ENCODE measurements around the gene LIMS2. TPM values are rescaled to one million over a fixed set of nuclear protein-coding genes. Genes with fewer than 3 reads are reported as not detected.
A peak's percentile ranks its signal among the peaks of the same experiment; 100 is the strongest.

The LIMS2 gene, protein sequence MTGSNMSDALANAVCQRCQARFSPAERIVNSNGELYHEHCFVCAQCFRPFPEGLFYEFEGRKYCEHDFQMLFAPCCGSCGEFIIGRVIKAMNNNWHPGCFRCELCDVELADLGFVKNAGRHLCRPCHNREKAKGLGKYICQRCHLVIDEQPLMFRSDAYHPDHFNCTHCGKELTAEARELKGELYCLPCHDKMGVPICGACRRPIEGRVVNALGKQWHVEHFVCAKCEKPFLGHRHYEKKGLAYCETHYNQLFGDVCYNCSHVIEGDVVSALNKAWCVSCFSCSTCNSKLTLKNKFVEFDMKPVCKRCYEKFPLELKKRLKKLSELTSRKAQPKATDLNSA
- polyA plus RNA-seq (2013, experiment 1 of 2; ENCODE audit: insufficient read length), result 44.5 TPM
- polyA plus RNA-seq (2013, experiment 2 of 2; ENCODE audit: insufficient read length), result 44.0 TPM

DNA sequence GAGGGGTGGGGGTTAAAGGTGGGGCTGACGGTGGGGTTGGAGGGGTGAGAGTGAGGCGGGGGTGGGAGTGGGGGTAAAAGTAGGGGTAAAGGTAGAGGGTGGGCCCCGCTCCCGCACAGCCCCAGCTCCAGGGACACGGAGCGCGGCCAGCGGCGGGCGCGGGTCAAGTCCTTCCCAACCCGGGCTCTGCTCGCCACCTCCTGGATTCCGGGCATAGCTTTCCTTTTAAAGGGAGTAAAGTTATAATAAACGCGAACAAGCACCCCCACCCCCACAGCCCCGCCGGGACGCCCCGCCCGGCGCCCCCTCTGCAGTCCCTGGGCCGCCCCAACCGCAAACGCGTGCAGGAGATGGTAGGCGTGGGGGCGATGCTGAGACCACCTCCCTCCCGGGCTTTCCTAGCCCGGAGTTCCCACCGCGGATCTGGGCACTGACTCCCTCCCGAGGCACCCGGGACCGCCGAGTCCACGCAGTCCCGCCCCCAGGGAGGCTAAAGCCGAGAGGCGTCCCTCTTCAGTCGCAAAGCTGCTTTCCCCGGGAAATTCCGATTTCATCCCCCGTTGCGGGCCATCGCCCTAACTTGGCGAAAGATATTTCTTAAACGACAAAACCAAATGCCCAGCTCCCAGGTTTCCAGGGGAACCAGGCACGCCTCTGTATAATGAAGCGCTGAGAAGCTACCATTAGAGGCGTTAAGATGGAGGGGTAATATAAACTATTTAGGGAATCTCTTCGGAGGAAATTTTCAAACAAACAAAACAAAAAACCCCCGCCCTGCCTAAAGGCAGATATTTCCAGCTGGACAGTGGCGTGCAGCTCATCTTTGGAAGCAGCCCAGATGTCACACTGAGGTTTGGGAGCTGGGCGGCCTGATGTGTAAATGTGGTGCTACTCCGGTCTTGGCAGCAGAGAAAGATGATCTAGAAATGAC is at the start of gene LIMS2:
Gene LIMS2, minus strand, starts transcription at position 200 of the 931 bp plus-strand sequence. CDS start 506 bp downstream, outside the sequence.
- DNase-seq, result peak; percentile 42

DNA sequence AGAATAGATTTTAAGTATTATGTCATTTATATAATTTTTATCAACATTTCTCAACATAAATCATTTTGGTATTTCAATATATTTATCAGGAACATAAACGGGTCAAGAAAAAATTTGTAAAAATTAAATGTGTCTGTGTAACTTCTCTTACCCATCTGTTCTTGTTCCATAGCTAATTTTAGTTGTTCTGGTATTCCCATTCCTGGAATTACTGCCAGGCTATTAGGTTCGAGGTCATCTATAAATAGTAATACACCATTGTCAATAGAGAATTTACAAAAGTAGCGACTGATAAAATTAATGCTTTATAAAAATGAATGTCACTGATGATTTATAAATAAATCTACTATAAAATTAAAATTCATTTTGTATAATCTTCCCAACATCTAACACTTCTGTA is 47.5 kb upstream of the LIMS2 start:
- no peak for DNase-seq

DNA sequence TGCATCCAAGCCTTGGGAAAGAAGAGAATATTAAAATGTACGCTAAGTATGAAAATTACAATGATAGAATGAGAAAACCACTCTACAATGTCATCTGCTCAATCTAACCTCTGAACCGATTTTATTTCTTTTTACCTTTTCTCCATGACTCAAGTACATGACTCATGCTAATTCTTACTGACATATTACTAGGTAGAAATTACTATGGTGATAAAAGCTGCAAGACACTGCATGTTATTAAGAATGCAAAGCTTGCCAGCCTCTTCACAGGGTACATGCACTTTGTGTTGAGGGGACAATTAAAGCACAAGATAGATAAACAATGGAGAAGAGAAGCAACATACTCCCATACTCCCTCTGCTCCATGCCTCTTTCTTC is 46.6 kb upstream of the LIMS2 start:
- DNase-seq, result no peak

DNA sequence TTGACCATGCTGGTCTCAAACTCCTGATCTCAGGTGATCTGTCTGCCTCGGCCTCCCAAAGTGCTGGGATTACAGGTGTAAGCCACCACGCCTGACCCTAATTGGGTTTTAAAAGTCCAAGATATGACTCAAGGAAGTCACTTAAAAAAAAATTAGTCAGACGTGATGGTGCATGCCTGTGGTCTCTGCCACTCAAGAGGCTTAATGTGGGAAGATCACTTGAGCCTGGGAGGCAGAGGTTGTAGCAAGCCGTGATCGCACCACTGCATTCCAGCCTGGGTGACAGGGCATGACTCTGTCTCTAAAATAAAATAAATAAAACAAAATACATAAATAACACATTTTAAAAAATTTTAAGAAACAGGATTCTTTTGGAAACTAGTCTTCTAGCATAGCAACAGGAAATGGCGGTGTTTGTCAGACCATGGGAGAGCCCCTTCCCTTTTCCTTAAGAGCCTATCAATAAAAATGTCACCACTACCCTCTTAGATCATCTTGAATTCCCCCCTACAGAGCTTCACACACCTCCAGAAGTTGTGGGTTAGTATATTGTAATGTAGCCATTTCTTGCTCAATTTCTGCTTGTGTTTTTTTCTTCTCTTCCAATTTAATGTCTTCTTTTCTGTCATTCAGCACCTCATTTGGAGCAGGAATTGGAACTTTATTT is 46.1 kb upstream of the LIMS2 start:
- peak; percentile 19 for DNase-seq

DNA sequence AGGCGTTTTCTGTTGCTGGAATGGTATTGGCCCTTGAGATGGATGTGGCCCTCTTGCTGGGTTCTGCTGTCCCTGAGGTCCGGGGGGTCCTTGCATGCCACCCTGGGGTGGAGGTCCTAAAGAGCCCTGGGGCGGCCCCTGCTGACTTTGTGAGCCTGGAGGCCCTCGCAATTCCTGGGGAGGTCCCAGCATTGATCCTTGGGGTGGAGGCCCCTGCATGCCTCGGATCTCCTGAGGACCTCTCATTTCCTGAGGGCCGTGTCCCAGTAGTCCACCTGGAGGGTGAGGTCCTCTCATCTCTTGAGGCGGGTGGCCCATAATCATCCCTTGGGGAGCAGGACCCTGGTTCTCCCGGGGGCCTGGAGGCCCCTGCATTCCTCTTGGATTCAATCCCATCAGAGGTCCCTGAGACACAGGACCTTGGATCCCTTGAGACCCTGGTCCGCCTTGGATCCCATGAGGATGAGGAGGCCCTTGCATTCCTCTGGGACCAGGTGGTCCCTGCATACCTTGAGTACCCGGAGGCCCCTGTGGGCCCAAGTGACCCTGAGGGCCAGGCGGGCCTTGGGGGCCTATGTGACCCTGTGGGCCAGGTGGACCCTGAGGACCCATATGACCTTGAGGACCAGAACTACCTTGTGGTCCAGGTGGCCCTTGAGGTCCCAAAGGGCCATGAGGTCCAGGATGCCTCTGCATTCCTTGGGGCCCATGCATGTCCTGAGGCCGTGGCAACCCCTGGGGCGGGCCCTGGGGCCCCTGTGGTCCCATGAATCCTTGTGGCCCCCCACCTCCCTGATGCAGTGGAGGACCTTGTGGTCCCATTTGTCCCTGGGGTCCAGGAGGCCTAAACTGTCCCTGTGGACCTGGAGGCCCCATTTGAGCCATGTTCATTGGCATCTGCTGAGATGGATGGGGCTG is 44.2 kb upstream of the LIMS2 start:
- DNase-seq, result no peak

DNA sequence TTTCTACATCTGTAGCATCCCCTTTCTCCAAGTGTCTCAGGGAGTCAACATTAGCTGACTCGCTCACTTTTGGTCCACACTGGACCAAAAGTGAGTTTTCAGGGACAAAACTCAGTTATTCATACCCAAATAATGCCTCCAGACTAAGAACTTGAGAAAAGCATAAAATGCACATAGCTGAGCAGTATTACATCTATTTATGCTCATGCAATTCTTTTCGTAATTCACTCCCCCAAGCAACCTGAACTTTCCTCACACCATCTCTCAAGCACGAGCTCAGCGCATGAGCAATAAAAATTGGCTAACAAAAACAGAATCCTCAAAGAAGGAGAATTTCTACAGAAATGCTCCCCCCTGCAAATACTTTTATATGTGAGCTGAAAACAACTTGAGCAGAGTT is 42.9 kb upstream of the LIMS2 start:
- DNase-seq, result no peak

DNA sequence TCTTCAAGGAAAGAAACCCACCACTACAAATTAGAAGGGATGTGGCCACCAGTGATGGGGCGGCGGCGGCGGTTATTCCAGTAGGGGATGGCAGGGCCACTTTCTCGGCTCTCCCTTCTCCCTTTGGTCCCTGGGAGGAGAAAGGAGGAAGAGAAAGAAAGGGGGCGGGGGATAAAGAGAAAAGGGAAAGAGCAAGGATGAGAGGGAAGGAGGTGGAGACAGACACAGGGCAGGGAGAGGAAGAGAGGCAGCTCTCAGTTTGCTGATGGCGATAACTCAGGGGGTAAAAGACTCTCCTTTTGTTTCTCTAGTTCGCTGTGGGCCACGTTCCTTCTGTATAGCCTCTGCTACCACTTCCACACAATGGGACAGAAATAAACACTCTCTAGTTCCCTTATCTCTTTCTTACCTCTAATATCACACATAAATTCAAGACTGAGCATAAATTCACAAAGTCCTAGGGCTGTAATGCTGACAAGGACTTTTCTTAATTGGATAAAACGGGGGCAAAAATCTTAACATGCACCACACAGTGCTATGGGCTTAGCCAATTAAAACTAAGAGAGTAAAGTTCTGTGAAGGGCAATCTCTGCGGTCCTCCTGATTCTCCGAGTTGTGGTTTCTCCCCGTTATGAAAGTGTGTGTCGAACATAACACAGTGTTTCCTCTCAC is 40.6 kb upstream of the LIMS2 start:
- no peak for DNase-seq

DNA sequence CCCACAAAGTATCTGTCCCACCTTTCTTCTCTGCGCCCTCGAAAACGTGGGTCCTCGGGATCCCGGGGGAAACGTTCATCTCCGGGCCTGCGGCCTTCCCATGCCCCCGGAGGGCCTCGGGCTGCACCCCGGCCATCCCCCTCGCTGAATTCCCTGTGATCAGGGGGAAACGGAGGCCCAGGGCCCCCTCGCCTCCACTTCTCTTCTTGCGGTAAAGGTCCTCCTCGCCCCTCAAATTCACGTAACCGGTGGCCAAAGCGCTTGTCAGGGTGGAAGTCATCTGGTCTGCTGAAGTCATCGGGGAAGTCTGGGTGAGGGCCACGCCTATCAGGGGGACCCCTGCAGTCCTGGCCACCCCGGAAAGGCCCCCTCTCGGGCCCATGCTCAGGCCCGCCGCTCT is 38.2 kb upstream of the LIMS2 start:
- DNase-seq, result no peak

DNA sequence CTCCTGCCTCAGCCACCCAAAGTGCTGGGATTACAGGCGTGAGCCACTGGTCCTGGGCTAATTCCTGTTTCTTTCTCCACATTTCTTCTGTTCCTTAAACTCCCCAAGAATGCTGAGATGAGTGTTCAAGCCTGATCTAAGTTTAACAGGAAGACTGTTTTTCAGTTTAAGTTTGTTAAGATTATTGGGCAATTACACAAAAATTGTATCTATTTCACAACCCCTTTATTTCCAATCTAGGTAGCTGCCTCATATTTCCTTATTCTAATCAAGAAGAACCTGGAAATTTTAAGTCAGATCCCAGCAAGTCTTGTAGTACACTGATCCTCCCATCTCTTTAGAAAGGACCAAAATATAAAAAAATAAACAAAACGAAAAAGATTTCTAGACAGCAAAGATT is 37.7 kb upstream of the LIMS2 start:
- DNase-seq, result no peak

DNA sequence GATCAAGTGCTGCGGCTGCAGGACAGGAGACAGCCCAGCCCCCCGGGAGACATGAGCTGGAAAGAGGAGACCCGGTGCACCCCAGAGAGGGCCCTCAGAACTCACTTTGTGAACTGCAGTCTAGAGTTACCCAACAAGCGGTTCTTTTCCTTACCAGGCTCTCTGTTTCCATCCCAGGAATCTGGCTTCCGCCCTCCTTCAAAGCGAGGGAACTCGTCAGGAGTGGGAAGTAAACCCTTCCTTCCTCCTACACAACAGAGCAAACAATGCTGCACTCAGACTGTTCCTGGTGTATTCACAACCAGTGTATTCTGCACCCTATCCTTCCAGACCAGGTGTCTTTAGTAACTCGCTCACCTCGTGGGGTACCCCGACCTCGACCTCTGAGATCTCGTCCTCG is 34.0 kb upstream of the LIMS2 start:
- DNase-seq, result no peak

DNA sequence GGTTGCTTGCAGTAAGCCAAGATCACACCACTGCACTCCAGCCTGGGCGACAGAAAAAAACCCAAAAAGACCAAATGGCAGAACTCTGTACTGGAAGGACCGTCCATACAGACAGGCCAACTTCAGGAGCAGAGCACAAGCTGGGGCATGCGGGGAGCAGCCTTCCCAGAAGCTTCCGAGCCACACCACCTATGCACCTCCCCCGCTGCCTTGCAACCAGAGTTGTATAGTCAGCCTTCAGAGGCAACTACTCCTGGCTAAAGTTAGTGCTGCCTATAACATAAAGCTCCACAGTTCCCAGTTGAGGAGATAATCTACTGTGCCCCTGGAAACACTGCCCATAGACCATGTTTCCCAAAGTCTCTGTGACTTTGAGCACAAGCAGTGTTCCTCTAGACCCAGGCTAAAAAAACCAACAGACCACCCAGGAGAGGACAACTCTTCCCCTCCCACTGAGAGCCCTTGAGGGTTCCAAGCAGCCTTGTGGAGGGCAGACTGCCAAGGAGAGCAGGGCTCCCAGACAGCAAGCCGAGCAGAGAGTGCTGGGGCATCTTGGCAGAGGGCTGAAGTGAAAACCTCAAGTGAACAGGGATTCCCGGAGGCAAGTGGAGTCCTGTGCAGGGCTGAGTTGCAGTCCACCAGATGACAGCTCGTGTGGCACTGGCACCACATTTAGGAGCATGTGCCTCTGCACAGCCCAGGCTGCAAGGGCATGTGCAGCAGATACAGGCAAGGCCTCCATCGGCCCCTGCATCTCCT is 32.7 kb upstream of the LIMS2 start:
- no peak for DNase-seq

DNA sequence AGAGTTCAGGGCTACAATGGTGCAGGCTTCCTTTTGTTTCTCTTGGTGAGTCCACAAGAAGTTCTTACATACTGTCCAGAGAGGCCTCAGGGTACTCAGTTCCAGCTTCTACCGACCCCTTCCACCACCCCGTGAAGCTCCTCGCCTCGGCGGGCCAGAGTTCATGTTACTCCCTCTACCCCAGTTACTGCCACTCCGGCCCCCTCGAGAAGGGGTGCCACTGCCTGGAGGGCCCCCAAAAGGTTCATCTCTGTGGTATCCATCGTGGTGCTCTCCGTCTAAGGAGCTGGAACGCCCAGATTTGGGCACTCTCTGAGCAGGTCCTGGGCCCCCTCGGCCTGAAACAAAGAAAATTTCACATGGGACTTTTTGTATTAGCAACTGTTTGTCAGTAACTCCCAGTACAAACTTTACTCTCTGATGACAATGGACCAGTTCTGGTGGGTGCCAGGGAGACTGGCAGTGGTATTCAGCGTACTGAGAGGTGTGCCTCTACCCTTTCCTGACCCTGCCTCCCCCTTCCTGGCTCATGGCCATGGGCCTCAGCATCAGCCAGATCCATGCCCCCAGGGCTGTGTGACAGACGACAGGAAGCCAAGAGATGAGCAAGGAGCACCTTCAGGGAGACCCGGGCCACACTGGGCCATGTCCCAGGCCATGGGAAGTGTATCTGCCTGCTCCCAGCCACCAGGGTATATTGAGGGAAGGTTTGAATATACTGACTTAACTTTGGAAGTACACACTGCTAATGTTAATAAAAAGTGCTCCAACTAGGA is 31.1 kb upstream of the LIMS2 start:
- no peak for DNase-seq

DNA sequence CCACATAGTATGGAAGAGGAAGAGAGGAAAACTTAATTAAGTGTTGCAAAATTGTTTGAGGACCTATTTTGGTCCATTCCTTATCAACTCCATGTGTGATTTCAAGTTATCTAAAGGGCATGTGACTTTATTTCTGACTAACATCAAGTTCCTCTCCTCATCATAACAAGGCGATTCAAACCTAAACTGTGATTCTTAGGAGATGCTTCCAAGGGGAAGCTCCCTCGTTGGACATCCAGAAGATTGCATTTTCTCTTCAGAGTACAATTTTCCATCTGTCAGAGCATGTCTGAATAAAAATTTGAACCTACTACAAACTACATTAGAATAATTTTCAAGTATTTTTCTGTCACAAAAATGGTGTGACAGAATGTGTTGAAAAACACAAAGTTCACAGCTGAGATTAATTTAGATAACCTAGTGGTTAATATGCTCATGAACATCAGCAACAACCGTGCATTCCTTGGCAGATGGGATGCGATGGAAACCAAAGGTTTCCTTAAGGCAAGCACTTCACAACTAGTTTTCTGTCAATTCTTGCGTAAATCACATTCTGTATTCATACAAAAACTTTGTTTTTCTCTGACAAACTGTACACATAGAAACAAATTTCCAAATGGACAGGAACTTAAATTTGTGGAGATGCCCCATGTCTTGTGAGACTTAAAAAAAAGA is 30.2 kb upstream of the LIMS2 start:
- DNase-seq, result no peak

DNA sequence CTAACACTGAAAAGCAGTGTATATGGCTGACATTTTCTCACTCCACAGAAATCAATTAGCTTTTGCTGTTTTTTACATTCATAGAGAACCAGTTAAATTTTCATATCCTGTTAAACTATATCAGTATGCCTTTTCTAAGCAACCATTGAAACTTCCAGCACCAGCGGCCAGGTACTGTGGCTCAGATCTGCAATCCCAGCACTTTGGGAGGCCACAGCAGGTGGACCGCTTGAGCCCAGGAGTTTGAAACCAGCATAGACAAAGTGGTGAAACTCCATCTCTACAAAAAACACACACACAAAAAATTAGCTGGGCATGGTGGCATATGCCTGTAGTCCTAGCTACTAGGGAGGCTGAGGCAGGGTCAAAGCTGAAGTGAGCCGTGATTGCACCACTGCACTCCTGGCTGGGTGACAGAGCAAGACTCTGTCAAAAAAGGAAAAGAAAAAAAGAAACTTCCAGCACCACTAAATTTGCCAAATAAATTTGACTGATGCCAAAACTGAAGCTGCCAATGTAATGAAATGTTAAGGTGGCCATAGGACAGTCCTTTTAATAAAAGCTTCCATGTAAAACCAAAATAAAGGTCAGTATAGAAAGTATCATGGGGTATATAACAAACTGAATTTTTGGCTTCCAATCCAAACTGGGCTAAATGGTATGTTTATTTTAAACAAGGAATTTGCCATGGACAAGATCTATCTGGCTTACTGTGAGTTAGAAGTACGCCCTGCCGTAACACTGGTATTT is 29.5 kb upstream of the LIMS2 start:
- DNase-seq, result peak; percentile 17

DNA sequence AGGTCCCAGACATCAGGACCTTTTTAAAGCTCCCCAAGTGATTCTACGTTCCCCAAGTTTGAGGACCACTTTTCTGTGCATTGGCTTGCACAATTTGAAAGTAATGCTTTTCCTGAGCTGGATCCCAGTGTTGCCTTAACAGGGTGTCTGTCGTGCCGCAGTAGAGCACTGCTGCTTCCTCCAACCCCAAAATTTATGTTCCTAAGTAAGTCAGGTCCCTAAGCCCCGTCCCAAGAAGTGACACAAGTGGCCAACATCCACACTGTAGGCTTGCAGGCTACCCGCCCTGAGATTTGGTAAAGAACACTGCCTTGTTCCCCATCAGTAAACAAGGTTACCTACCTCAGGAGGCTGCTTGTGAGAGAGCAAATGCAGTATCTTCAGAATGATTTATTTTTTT is 28.0 kb upstream of the LIMS2 start:
- DNase-seq, result no peak

DNA sequence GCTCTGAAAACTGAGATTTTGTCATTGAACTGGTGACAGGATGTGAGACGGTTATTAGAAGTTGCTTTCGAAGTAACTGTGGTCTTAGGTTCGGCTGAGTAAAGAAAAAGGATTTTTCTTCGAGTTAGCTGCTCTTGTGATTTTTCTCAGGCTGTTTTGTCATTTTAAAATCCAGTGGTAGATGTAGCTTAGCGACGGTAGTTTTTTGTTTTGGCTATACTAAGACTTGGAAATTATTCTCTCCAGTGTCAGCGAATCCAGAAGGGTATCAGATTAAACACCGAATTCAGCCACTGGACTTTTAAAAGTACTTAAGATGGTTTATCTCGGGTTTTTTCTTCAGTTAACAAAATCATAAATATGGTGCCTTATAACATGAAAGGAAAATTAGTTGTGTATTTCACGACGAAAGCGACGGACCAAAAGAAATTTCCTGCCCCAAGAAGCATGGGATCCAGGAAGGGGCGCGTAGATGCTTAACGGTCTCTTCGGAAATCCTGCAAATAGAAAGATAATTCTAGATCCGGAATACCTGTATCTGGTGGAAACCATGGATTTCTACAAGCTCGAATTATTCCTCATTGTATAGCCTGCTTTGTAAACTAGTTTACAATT is 27.2 kb upstream of the LIMS2 start:
- DNase-seq, result no peak

DNA sequence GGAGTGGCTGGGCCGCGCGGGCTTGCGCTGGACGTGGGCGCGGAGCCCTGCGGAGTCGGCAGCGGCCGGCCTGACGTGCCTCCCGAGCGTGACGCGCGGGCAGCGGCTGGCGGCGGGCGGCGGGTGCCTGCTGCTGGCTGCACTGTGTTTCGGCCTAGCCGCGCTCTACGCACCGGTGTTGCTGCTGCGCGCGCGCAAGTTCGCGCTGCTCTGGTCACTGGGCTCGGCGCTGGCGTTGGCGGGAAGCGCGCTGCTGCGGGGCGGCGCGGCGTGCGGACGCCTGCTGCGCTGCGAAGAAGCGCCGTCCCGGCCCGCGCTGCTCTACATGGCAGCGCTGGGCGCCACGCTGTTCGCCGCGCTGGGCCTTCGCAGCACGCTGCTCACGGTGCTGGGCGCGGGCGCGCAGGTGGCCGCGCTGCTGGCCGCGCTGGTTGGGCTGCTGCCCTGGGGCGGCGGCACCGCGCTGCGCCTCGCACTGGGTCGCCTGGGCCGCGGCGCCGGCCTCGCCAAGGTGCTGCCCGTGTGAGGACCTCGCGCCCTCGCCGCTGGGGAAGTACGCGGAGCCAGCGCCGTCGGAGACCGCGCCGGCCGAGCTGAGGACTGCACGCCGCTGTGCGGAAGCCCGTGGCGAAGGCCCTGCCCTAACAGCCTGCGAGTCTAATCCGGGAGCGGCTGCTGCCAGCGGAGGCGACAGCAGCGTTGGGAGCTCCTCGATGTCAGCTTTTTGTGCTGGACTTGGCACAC is 26.5 kb upstream of the LIMS2 start:
- peak; percentile 70 for DNase-seq

Measured in fibroblast of skin of abdomen (primary cell).